Loucy (cell line): ENCODE results near the gene KRT16.
A peak's percentile ranks its signal among the peaks of the same experiment; 100 is the strongest.

ENCODE experiments used
- H2AFZ ChIP-seq: fragments of 200-600 bp; sonication (generic); 2 replicates; pipeline ENCODE4 v1.6.0; 2016; ENCODE audit warnings: antibody characterized with exemption, mild to moderate bottlenecking, low read length, moderate library complexity
- H3F3A ChIP-seq: fragments of 200-600 bp; 2 replicates; pipeline ENCODE4 v1.6.0; 2016; ENCODE audit warnings: antibody characterized with exemption, low read depth, mild to moderate bottlenecking
- H3K27me3 ChIP-seq: fragments of 200-600 bp; sonication (generic); 2 replicates; pipeline ENCODE4 v1.6.1; 2014; ENCODE audit warnings: low read length, mild to moderate bottlenecking; ENCODE audit not compliant: insufficient read depth, poor library complexity, severe bottlenecking
- H3K36me3 ChIP-seq: fragments of 200-600 bp; sonication (generic); 2 replicates; pipeline ENCODE4 v1.6.1; 2016; ENCODE audit warnings: low read length; ENCODE audit not compliant: insufficient read depth
- H3K4me1 ChIP-seq: fragments of 200-600 bp; sonication (generic); 2 replicates; pipeline ENCODE4 v1.5.1; 2014; ENCODE audit warnings: low read length, mild to moderate bottlenecking; ENCODE audit not compliant: insufficient read depth, poor library complexity, severe bottlenecking
- H3K4me2 ChIP-seq: fragments of 200-600 bp; sonication (generic); 2 replicates; pipeline ENCODE4 v1.6.0; 2014; ENCODE audit warnings: antibody characterized with exemption, low read length, low read depth, mild to moderate bottlenecking; ENCODE audit not compliant: poor library complexity, severe bottlenecking
- H3K4me3 ChIP-seq: fragments of 200-600 bp; sonication (generic); 2 replicates; pipeline ENCODE4 v1.5.1; 2014; ENCODE audit warnings: low read length, mild to moderate bottlenecking, mixed read lengths; ENCODE audit not compliant: poor library complexity, severe bottlenecking
- H3K79me2 ChIP-seq: fragments of 200-600 bp; sonication (generic); 2 replicates; pipeline ENCODE4 v1.6.1; 2014; ENCODE audit warnings: low read length; ENCODE audit not compliant: insufficient read depth
- H3K9ac ChIP-seq: fragments of 200-600 bp; sonication (generic); 2 replicates; pipeline ENCODE4 v1.6.0; 2014; ENCODE audit warnings: mild to moderate bottlenecking, low read depth, low read length, moderate library complexity; ENCODE audit not compliant: poor library complexity, severe bottlenecking
- H3K9me2 ChIP-seq: fragments of 200-600 bp; sonication (generic); replicated peaks from 2 replicates; pipeline ENCODE4 v1.6.1; 2016; ENCODE audit warnings: low read depth, low read length, mixed read lengths
- H3K9me3 ChIP-seq: fragments of 200-600 bp; sonication (generic); 2 replicates; pipeline ENCODE4 v1.6.1; 2014; ENCODE audit warnings: mild to moderate bottlenecking, antibody characterized with exemption, low read length, low read depth; ENCODE audit not compliant: insufficient read depth
- H4K20me1 ChIP-seq: fragments of 200-600 bp; sonication (generic); 2 replicates; pipeline ENCODE4 v1.6.0; 2014; ENCODE audit warnings: antibody characterized with exemption, low read length, mild to moderate bottlenecking; ENCODE audit not compliant: insufficient read depth, poor library complexity, severe bottlenecking
- CTCF ChIP-seq: fragments of 200-600 bp; sonication (generic); conservative IDR thresholded peaks from 2 replicates; pipeline ENCODE4 v1.5.1; 2014; ENCODE audit warnings: mild to moderate bottlenecking, antibody characterized with exemption, low read length
- EZH2phosphoT487 ChIP-seq: fragments of 200-600 bp; IDR thresholded peaks from 2 replicates; pipeline ENCODE4 v1.6.1; 2018; ENCODE audit warnings: antibody characterized with exemption, mild to moderate bottlenecking, moderate library complexity, borderline replicate concordance

Gene KRT16

GRCh38 chr17:41581366-41582060, 31.1 kb downstream of the KRT16 start:
- Histone ChIP-seq H3K79me2 (no peaks in the 10 kb centered on the region), H3K27me3 (no peaks in the 10 kb centered on the region), H3K4me1 (no peaks in the 10 kb centered on the region), H3K9me2 (no peaks in the 10 kb centered on the region), H3K9ac (no peak overlapping the region), H3F3A (no peaks in the 10 kb centered on the region), H3K9me3 (no peaks in the 10 kb centered on the region), H2AFZ (no peak overlapping the region), H3K4me2 (no peak overlapping the region), H3K4me3 (no peak overlapping the region), H4K20me1 (no peaks in the 10 kb centered on the region), H3K36me3 (no peaks in the 10 kb centered on the region)
- TF ChIP-seq EZH2phosphoT487 (no peak), CTCF (no peak)

GRCh38 chr17:41580687-41581365, 31.7 kb downstream of the KRT16 start:
- H4K20me1 ChIP-seq = no peaks in the 10 kb centered on the region
- H3K4me2 ChIP-seq = no peak overlapping the region
- H3K9ac ChIP-seq = no peak overlapping the region
- H3K4me3 ChIP-seq = no peak overlapping the region
- no peak overlapping the region for H2AFZ ChIP-seq
- H3K9me3 ChIP-seq = no peaks in the 10 kb centered on the region
- no peaks in the 10 kb centered on the region for H3K27me3 ChIP-seq
- H3F3A ChIP-seq = no peaks in the 10 kb centered on the region
- no peaks in the 10 kb centered on the region for H3K4me1 ChIP-seq
- no peaks in the 10 kb centered on the region for H3K36me3 ChIP-seq
- TF ChIP-seq EZH2phosphoT487 (no peak), CTCF (no peak)
- no peaks in the 10 kb centered on the region for H3K9me2 ChIP-seq
- no peaks in the 10 kb centered on the region for H3K79me2 ChIP-seq

GRCh38 chr17:41580244-41580575, 32.4 kb downstream of the KRT16 start:
- Histone ChIP-seq H3K9me3 (no peaks in the 10 kb centered on the region), H3K4me2 (no peak overlapping the region), H3F3A (no peaks in the 10 kb centered on the region)

More at GRCh38 chr17:41580244-41580575, 32.4 kb downstream of the KRT16 start:
- TF ChIP-seq EZH2phosphoT487 (no peak), CTCF (no peak)
- Histone ChIP-seq H4K20me1 (no peaks in the 10 kb centered on the region), H3K4me1 (no peaks in the 10 kb centered on the region), H3K27me3 (no peaks in the 10 kb centered on the region), H3K9ac (no peak overlapping the region), H3K79me2 (no peaks in the 10 kb centered on the region), H3K9me2 (no peaks in the 10 kb centered on the region), H3K4me3 (no peak overlapping the region), H3K36me3 (no peaks in the 10 kb centered on the region), H2AFZ (peak overlapping the region; percentile 85; the same call in 1 of the 2 replicates)
